Ascending aorta (tissue), 2 donors: ENCODE data around the gene KIRREL3. TPM values are rescaled to one million over a fixed set of nuclear protein-coding genes. Genes with fewer than 3 reads are reported as not detected.

Experiments
- DNase-seq, 2 donors: peaks; one replicate each; pipeline ENCODE4 v3.0.0-alpha.2; 2019; ENCODE audit warnings: low spot score in 2 of 2
- H3K27ac ChIP-seq, 2 donors: fragments of 200-600 bp; sonication (generic); one replicate each; pipeline ENCODE4 v1.5.1; 2016 to 2017; ENCODE audit warnings: mild to moderate bottlenecking in 1 of 2
- H3K27me3 ChIP-seq: fragments of 200-600 bp; sonication (generic); one replicate; pipeline ENCODE4 v1.5.1; 2017
- H3K36me3 ChIP-seq, 2 donors: fragments of 200-600 bp; sonication (generic); one replicate each; pipeline ENCODE4 v1.5.1; 2016
- H3K4me1 ChIP-seq, 2 donors: fragments of 200-600 bp; sonication (generic); one replicate each; pipeline ENCODE4 v1.5.1; 2016 to 2017; ENCODE audit warnings: mild to moderate bottlenecking in 1 of 2
- H3K4me3 ChIP-seq, 2 donors: fragments of 200-600 bp; sonication (generic); one replicate each; pipeline ENCODE4 v1.5.1; 2016 to 2017; ENCODE audit warnings: mild to moderate bottlenecking in 1 of 2
- H3K9me3 ChIP-seq, 2 donors: fragments of 200-600 bp; sonication (generic); one replicate each; pipeline ENCODE4 v1.5.1; 2016
- intact Hi-C: fragments of 100-400 bp; cut with DNase I; formaldehyde crosslinking; loops from one replicate; pipeline ENCODE4 v1.15.1; 2023
- total RNA-seq: library from RNA; depleted of rRNA; stranded (reverse); fragments of >200 nt; gene quantifications from one replicate; pipeline ENCODE4 v1.1.0, GENCODE V29; 2016
- TF ChIP-seq, protein P1 (sequence below), 3 experiments: fragments of 200-600 bp in 2 of 3; fragments of 450-650 bp in 1 of 3; sonication (generic) in 2 of 3; IDR thresholded peaks; one replicate each; pipeline ENCODE4 v1.5.1; 2016 to 2019; ENCODE audit warnings: antibody characterized with exemption in 3 of 3, mild to moderate bottlenecking in 1 of 3, moderate library complexity in 1 of 3

The KIRREL3 gene
- total RNA-seq, 1 donor from 2014 or later: not detected

DNA sequence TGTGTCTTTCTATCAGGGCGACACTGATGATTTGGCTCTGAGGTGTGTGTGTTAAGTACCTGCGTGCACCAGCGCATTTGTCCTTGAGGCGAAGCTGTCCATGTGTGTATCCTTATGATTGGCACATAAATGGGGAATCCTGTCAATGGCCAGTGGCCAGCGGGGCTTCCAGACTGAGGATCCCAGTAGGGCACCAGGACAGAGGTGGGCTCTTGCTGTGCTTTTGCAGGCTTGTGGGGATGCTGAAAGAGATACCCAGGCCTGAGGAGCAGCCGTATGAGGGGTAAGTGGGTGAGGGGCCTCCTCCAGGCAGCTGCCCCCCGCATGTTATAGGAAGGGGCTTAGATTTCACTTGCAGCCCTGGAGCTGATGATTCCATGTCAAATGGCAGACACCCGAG, 488.3 kb downstream of the KIRREL3 start:
- H3K4me3 ChIP-seq: no peak overlapping the region
- H3K36me3 ChIP-seq: no peaks in the 10 kb centered on the region

DNA sequence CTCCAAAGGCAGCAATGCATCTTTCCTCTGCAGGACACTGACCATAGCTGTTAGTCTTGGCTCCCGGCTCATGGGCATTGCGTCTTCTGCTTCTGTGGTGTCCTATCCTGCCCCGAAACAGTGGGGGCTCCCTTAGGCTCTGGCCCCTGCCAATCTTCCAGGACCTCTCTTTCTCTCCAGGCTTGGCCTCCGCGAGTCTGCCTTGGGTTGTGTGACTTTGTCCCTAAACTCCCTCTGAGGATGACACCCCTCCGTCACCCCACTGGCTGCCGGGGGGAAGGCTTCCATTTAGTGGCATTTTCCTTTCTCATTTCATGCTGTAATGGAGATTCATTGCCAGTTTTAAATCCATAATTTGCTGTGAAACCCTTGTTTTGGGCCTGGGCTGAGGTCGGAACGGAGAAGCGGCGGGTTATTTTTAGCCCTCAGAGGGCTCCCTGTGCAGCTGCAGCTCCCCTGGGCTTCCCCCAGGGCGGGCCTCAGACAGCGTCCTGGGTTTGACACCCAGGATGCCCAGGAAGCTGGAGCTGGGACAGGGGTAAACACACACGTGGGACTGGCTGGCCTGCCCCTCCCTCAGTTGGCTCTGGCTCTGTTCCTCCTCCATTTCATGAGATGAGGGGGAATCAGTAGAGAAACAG, 489.0 kb downstream of the KIRREL3 start:
- Histone ChIP-seq H3K4me3 (no peak overlapping the region), H3K27me3 (no peaks in the 10 kb centered on the region), H3K9me3 (no peaks in the 10 kb centered on the region), H3K36me3 (no peaks in the 10 kb centered on the region), H3K27ac (no peak overlapping the region), H3K4me1 (no peaks in the 10 kb centered on the region)
- intact Hi-C loops: no loop called here
- no peak for DNase-seq
- TF ChIP-seq, protein P1, sequence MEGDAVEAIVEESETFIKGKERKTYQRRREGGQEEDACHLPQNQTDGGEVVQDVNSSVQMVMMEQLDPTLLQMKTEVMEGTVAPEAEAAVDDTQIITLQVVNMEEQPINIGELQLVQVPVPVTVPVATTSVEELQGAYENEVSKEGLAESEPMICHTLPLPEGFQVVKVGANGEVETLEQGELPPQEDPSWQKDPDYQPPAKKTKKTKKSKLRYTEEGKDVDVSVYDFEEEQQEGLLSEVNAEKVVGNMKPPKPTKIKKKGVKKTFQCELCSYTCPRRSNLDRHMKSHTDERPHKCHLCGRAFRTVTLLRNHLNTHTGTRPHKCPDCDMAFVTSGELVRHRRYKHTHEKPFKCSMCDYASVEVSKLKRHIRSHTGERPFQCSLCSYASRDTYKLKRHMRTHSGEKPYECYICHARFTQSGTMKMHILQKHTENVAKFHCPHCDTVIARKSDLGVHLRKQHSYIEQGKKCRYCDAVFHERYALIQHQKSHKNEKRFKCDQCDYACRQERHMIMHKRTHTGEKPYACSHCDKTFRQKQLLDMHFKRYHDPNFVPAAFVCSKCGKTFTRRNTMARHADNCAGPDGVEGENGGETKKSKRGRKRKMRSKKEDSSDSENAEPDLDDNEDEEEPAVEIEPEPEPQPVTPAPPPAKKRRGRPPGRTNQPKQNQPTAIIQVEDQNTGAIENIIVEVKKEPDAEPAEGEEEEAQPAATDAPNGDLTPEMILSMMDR (IDR thresholded peaks at IDR 0.05): no peak

More for the DNA sequence above, 488.3 kb downstream of the KIRREL3 start:
- no peaks in the 10 kb centered on the region for H3K4me1 ChIP-seq
- TF ChIP-seq, protein P1 (IDR thresholded peaks at IDR 0.05): no peak
- H3K9me3 ChIP-seq: no peaks in the 10 kb centered on the region
- H3K27ac ChIP-seq: no peak overlapping the region
- no peaks in the 10 kb centered on the region for H3K27me3 ChIP-seq
- no peak for DNase-seq
- intact Hi-C loops: no loop called here

DNA sequence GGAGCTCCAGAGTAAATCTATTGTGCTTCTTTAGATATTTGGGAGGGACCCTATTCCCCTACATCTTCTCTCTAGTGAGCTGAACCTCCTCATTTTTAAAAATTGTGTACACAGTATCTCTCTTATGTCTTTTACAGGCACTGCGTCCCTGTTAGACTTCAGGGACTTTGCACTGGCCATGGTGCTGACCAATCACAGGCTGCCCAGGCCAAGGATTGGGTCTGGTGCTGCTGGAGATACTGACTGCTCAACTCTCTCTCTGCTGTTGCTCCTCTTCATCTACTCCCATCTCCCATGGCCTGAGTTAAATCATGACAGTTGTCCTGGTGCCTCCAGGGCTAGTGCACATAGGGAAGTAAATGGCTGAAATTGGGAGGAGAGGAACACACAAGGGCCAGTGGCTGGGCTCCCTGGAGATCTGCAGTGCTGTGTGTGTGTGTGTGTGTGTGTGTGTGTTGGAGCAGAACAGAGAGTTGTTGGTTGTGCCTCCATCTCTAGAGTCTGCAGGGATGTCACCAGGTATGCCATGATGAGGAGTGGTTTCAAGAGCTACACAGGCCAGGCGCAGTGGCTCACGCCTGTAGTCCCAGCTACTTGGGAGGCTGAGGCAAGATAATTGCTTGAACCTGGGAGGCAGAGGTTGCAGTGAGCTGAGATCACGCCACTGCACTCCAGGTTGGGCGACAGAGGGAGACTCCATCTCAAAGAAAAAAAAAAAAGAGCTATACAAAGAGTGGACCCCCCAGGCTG, 489.8 kb downstream of the KIRREL3 start:
- no peaks in the 10 kb centered on the region for H3K36me3 ChIP-seq
- H3K9me3 ChIP-seq: no peaks in the 10 kb centered on the region
- DNase-seq: no peak
- intact Hi-C loops: no loop called here
- TF ChIP-seq, protein P1 (IDR thresholded peaks at IDR 0.05): no peak
- H3K27ac ChIP-seq: no peak overlapping the region
- no peak overlapping the region for H3K4me3 ChIP-seq
- H3K4me1 ChIP-seq: no peaks in the 10 kb centered on the region
- H3K27me3 ChIP-seq: no peaks in the 10 kb centered on the region

DNA sequence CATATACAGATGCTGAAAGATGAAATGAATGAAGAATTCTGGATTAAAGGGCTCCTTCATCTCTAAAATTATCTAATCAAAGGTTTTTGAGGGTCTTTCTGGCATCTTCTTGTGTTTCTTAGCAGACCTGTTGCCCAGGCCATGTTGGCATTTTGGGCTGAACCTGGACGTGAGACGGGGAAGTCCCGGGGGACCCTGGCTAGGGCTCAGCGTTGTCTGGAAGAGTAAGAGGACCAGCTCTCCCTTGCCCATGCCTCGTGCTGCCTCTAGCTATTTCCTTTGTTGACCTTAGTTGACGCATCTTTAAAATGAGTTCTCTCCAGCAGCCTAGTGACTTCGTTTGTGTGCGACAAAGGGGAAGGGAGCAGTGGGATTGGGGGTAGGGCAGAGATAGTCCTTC, 492.9 kb downstream of the KIRREL3 start:
- TF ChIP-seq, protein P1 (IDR thresholded peaks at IDR 0.05): no peak

DNA sequence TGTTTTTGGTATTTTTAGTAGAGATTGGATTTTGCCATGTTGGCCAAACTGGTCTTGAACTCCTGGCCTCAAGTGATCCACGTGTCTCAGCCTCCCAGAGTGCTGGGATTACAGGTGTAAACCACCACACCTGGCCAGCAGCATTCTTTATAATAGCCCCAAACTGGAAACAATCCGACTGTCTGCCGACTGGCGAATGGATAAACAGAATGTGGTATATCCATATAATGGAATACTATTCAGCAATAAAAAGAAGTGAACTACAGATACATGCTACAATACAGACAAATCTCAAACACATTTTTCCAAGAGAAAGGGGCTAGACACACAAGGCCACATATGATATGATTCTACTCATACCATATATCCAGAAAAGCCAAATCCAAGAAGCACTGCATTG, 493.8 kb downstream of the KIRREL3 start:
- intact Hi-C loops: no loop called here
- DNase-seq: no peak
- H3K4me3 ChIP-seq: no peak overlapping the region
- TF ChIP-seq, protein P1 (IDR thresholded peaks at IDR 0.05): no peak
- no peaks in the 10 kb centered on the region for H3K4me1 ChIP-seq
- no peaks in the 10 kb centered on the region for H3K36me3 ChIP-seq
- H3K9me3 ChIP-seq: peaks cover 0 to 14% of the 10 kb centered on the region in 2 donors
- no peaks in the 10 kb centered on the region for H3K27me3 ChIP-seq
- H3K27ac ChIP-seq: no peak overlapping the region

More for the DNA sequence above, 492.9 kb downstream of the KIRREL3 start:
- no peaks in the 10 kb centered on the region for H3K4me1 ChIP-seq
- peaks cover 0 to 14% of the 10 kb centered on the region in 2 donors for H3K9me3 ChIP-seq
- no peak overlapping the region for H3K4me3 ChIP-seq
- no peak overlapping the region for H3K27ac ChIP-seq
- intact Hi-C loops: no loop called here
- DNase-seq: no peak
- H3K36me3 ChIP-seq: no peaks in the 10 kb centered on the region
- no peaks in the 10 kb centered on the region for H3K27me3 ChIP-seq
